HepG2 (cell line): Measurements from ENCODE around the gene SEMA4C. TPM values are rescaled to one million over a fixed set of nuclear protein-coding genes. Genes with fewer than 3 reads are reported as not detected.

ENCODE experiments used
- ARID2 ChIP-seq: sonication (generic); formaldehyde crosslinking; IDR thresholded peaks from 2 replicates; pipeline ENCODE4 v1.8.1; 2022; ENCODE audit warnings: mild to moderate bottlenecking, missing genetic modification reagents, borderline replicate concordance
- BCL3 ChIP-seq: sonication (generic); formaldehyde crosslinking; IDR thresholded peaks from 2 replicates; pipeline ENCODE4 v1.5.1; 2020; ENCODE audit warnings: mild to moderate bottlenecking, missing genetic modification reagents, moderate library complexity
- DRAP1 ChIP-seq: IDR thresholded peaks from 2 replicates; pipeline ENCODE4 v1.6.1; 2016; ENCODE audit warnings: missing genetic modification reagents, missing compliant biosample characterization
- HCFC1 ChIP-seq: fragments of 150-350 bp; IDR thresholded peaks from 2 replicates; pipeline ENCODE4 v1.6.1; 2014; ENCODE audit warnings: low read depth, low read length
- HDAC6 ChIP-seq: fragments of 200-600 bp; sonication (generic); IDR thresholded peaks from 2 replicates; pipeline ENCODE4 v1.7.0; 2017; ENCODE audit warnings: mild to moderate bottlenecking, antibody characterized with exemption, low read length, low read depth
- HNRNPUL1 ChIP-seq: fragments of 200-400 bp; formaldehyde crosslinking; IDR thresholded peaks from 2 replicates; pipeline ENCODE4 v1.6.1; 2017; ENCODE audit warnings: low read depth, mild to moderate bottlenecking, low read length, moderate library complexity
- KLF11 ChIP-seq: IDR thresholded peaks from 2 replicates; pipeline ENCODE4 v1.6.1; 2016; ENCODE audit warnings: missing compliant biosample characterization
- NFIB ChIP-seq: sonication (generic); formaldehyde crosslinking; IDR thresholded peaks from 2 replicates; pipeline ENCODE4 v1.9.0; 2021; ENCODE audit warnings: missing genetic modification reagents, mild to moderate bottlenecking, borderline replicate concordance
- POLR2A ChIP-seq, 2 experiments: IDR thresholded peaks; 2 replicates each; pipeline ENCODE4 v1.6.1; 2011; ENCODE audit warnings: low read depth in 2 of 2, low read length in 2 of 2, mild to moderate bottlenecking in 1 of 2, moderate library complexity in 1 of 2; ENCODE audit not compliant: insufficient read depth in 1 of 2
- REXO4 ChIP-seq: sonication (generic); formaldehyde crosslinking; IDR thresholded peaks from 2 replicates; pipeline ENCODE4 v1.8.0; 2022; ENCODE audit warnings: missing genetic modification reagents, mild to moderate bottlenecking, borderline replicate concordance
- RFXANK ChIP-seq: IDR thresholded peaks from 2 replicates; pipeline ENCODE4 v1.6.1; 2016
- TRIM22 ChIP-seq: fragments of 450-650 bp; IDR thresholded peaks from 2 replicates; pipeline ENCODE4 v1.6.1; 2017
- ZBTB10 ChIP-seq: sonication (generic); formaldehyde crosslinking; IDR thresholded peaks from 2 replicates; pipeline ENCODE4 v1.4.0; 2020; ENCODE audit warnings: missing genetic modification reagents, borderline replicate concordance
- ZNF282 ChIP-seq: fragments of 450-650 bp; IDR thresholded peaks from 2 replicates; pipeline ENCODE4 v1.6.1; 2018; ENCODE audit not compliant: partially characterized antibody
- ZNF362 ChIP-seq: sonication (generic); formaldehyde crosslinking; IDR thresholded peaks from 2 replicates; pipeline ENCODE4 v1.4.0; 2020; ENCODE audit warnings: missing genetic modification reagents, mild to moderate bottlenecking, borderline replicate concordance
- ZNF562 ChIP-seq: sonication (generic); formaldehyde crosslinking; IDR thresholded peaks from 2 replicates; pipeline ENCODE4 v1.8.0; 2022; ENCODE audit warnings: missing genetic modification reagents, borderline replicate concordance
- ZNF589 ChIP-seq: sonication (generic); formaldehyde crosslinking; conservative IDR thresholded peaks from 2 replicates; pipeline ENCODE4 v1.8.0; 2022; ENCODE audit warnings: mild to moderate bottlenecking, moderate library complexity, missing genetic modification reagents
- ZNF770 ChIP-seq: sonication (generic); formaldehyde crosslinking; IDR thresholded peaks from 2 replicates; pipeline ENCODE4 v1.5.0; 2020; ENCODE audit warnings: mild to moderate bottlenecking, missing genetic modification reagents
- ZNF781 ChIP-seq: sonication (generic); formaldehyde crosslinking; IDR thresholded peaks from 2 replicates; pipeline ENCODE4 v1.5.1; 2020; ENCODE audit warnings: borderline replicate concordance, mild to moderate bottlenecking, missing genetic modification reagents; ENCODE audit errors: not compliant biosample characterization
- ZNF878 ChIP-seq: sonication (generic); formaldehyde crosslinking; IDR thresholded peaks from 2 replicates; pipeline ENCODE4 v1.8.1; 2023; ENCODE audit warnings: mild to moderate bottlenecking, missing genetic modification reagents, moderate library complexity
- polyA plus RNA-seq, 8 experiments: library from polyadenylated mRNA; depleted of rRNA in 3 of 8; stranded (reverse) in 7 of 8; unstranded in 1 of 8; fragments of >200 nt; fragmentation: Illumina TruSeq in 4 of 8; extraction: Trizol in 4 of 8; gene quantifications; 2 replicates each; pipeline versions ENCODE4 v1.2.1 to v1.2.3, GENCODE V29; 2011 to 2016; ENCODE audit warnings: low read depth in 4 of 8, missing spikeins in 1 of 8, mixed read lengths in 1 of 8; ENCODE audit not compliant: insufficient read depth in 1 of 8
- total RNA-seq, 5 experiments: library from RNA; depleted of rRNA; stranded (reverse); fragments of >200 nt; fragmentation: Illumina TruSeq; extraction: Trizol; gene quantifications; 2 replicates each; pipeline ENCODE4 v1.2.3, GENCODE V29; 2016; ENCODE audit warnings: low read depth in 1 of 5

The SEMA4C gene
- total and polyA plus RNA-seq, 2 of the 13 experiments (the other 11 are each of a cell fraction or from before 2014, with no cell fraction given): 25.9 to 46.6 TPM

GRCh38 chr2:96816127-96816835, 53.6 kb downstream of the SEMA4C start, which contains the start of gene CNNM3 (continued):
- TF ChIP-seq ZNF282 (no peak), NFIB (CRISPR knock-in tag) (no peak), ZNF770 (CRISPR knock-in tag) (0 out of 2 replicates have a peak, but pooled peaks have one; percentile 38), ZNF562 (CRISPR knock-in tag) (no peak), ZBTB10 (no peak), RFXANK (CRISPR knock-in tag) (no peak), ZNF781 (CRISPR knock-in tag) (no peak), TRIM22 (no peak), REXO4 (no peak), ZNF878 (CRISPR knock-in tag) (no peak), KLF11 (CRISPR knock-in tag) (no peak), HNRNPUL1 (no peak), DRAP1 (CRISPR knock-in tag) (peak; percentile 69), ARID2 (CRISPR knock-in tag) (peak; percentile 53; the same call in 1 of the 2 replicates), HCFC1 (peak; percentile 37; the same call in 1 of the 2 replicates), HDAC6 (no peak), POLR2A (IDR thresholded peaks at IDR 0.05; ENCODE audit: insufficient read depth in 1 of 2, low read depth in 2 of 2, low read length in 2 of 2) (peak in 1 of 2 experiments; percentile 65; a peak in 2 of 4 replicates), BCL3 (peak; percentile 93; the same call in 1 of the 2 replicates), ZNF589 (0 out of 2 replicates have a peak, but pooled peaks have one; percentile 72), ZNF362 (CRISPR knock-in tag) (peak; percentile 41; the same call in 1 of the 2 replicates)
